IMR-90 (cell line): ENCODE data around the gene PLCL2.

Experiments
- CEBPB ChIP-seq: IDR thresholded peaks from 2 replicates; pipeline ENCODE4 v1.6.1; 2012; ENCODE audit warnings: low read depth, low read length, improper control_type of control experiment
- FOS ChIP-seq: fragments of 150-350 bp; IDR thresholded peaks from 2 replicates; pipeline ENCODE4 v1.6.1; 2016; ENCODE audit warnings: low read depth, low read length
- MAZ ChIP-seq: IDR thresholded peaks from 2 replicates; pipeline ENCODE4 v1.6.1; 2012; ENCODE audit warnings: low read depth, mild to moderate bottlenecking, low read length, improper control_type of control experiment, moderate library complexity, borderline replicate concordance
- MXI1 ChIP-seq: IDR thresholded peaks from 2 replicates; pipeline ENCODE4 v1.6.1; 2012; ENCODE audit warnings: low read depth, mild to moderate bottlenecking, low read length, moderate library complexity, borderline replicate concordance
- NFE2L2 ChIP-seq: fragments of 150-350 bp; IDR thresholded peaks from 2 replicates; pipeline ENCODE4 v1.6.1; 2016; ENCODE audit warnings: low read depth, mild to moderate bottlenecking, low read length
- POLR2A ChIP-seq: IDR thresholded peaks from 2 replicates; pipeline ENCODE4 v1.6.1; 2012; ENCODE audit warnings: mild to moderate bottlenecking, low read depth, low read length
- RAD21 ChIP-seq: IDR thresholded peaks from 2 replicates; pipeline ENCODE4 v1.6.1; 2012; ENCODE audit warnings: low read length, improper control_type of control experiment
- RCOR1 ChIP-seq: IDR thresholded peaks from 2 replicates; pipeline ENCODE4 v1.6.1; 2012; ENCODE audit warnings: mild to moderate bottlenecking, low read length, improper control_type of control experiment; ENCODE audit not compliant: insufficient replicate concordance
- SMC3 ChIP-seq: fragments of 150-350 bp; IDR thresholded peaks from 2 replicates; pipeline ENCODE4 v1.6.1; 2016; ENCODE audit warnings: low read depth, mild to moderate bottlenecking, antibody characterized with exemption, low read length, moderate library complexity
- TF ChIP-seq, protein P1 (sequence below): conservative IDR thresholded peaks from 2 replicates; pipeline ENCODE4 v1.5.1; 2012; ENCODE audit warnings: mild to moderate bottlenecking, low read depth, low read length, improper control_type of control experiment
- TF ChIP-seq, protein P2 (sequence below): fragments of 150-350 bp; IDR thresholded peaks from 2 replicates; pipeline ENCODE4 v1.6.1; 2017; ENCODE audit warnings: mild to moderate bottlenecking, antibody characterized with exemption, low read length, low read depth

DNA sequence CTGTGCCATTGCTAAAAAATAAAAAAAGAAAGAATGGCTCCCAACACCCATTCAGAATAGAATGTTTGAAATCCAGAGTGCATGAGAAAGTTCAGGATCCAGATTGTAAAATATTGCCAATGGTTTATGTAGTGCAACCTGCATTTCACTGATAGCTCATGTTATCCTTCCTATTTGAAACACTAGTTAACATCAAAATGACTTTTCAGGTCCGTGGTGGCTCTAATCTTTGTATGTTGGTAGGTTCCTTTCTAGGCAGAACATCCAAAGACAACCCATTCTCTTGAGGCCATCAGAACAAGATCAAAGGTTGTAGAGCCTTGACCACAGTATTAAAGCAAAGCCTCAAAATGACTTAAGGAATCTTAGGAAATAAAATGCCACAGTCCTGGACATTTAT lies 51.0 kb downstream of the PLCL2 start:
- TF ChIP-seq, protein P1, sequence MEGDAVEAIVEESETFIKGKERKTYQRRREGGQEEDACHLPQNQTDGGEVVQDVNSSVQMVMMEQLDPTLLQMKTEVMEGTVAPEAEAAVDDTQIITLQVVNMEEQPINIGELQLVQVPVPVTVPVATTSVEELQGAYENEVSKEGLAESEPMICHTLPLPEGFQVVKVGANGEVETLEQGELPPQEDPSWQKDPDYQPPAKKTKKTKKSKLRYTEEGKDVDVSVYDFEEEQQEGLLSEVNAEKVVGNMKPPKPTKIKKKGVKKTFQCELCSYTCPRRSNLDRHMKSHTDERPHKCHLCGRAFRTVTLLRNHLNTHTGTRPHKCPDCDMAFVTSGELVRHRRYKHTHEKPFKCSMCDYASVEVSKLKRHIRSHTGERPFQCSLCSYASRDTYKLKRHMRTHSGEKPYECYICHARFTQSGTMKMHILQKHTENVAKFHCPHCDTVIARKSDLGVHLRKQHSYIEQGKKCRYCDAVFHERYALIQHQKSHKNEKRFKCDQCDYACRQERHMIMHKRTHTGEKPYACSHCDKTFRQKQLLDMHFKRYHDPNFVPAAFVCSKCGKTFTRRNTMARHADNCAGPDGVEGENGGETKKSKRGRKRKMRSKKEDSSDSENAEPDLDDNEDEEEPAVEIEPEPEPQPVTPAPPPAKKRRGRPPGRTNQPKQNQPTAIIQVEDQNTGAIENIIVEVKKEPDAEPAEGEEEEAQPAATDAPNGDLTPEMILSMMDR, result no peak
- TF ChIP-seq POLR2A (no peak), SMC3 (no peak), RAD21 (no peak), MXI1 (no peak), NFE2L2 (no peak), FOS (no peak), RCOR1 (no peak), MAZ (no peak), CEBPB (no peak)
- TF ChIP-seq, protein P2, sequence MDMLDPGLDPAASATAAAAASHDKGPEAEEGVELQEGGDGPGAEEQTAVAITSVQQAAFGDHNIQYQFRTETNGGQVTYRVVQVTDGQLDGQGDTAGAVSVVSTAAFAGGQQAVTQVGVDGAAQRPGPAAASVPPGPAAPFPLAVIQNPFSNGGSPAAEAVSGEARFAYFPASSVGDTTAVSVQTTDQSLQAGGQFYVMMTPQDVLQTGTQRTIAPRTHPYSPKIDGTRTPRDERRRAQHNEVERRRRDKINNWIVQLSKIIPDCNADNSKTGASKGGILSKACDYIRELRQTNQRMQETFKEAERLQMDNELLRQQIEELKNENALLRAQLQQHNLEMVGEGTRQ, result no peak
